HG03196 (cell line): Measurements from ENCODE around the gene MTHFD2.
"Not testable (repeated sequence)": the region's sequence is repeated elsewhere in the genome, so short reads cannot be mapped to it uniquely, and the experiment has no call there.

ENCODE experiments used
- ATAC-seq: cut with Tn5 transposase; IDR thresholded peaks from one replicate; pipeline ENCODE4 v1.9.1; 2021; ENCODE audit not compliant: unreplicated experiment

The MTHFD2 gene

DNA sequence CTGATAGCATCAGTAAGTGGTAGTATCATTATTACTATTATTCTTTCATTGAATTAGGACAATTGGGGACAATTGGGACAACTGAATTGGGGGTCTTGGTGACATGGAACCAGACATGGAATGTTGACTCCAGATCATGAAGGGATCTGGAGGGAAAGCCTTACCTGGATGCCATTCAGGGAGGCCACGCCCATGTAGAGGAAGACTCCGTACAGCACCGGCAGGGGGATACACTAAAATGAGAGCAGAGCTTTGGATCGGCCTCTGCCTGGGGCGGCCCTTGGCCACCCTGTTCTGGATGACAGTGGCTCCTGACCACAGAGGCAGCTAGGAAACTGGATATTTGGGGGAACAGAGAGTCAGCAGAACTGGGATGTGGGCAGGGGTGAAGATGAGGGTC, 29.2 kb downstream of the MTHFD2 start:
- no peak for ATAC-seq

GRCh38 chr2:74228772-74229171, 30.4 kb downstream of the MTHFD2 start:
- no peak for ATAC-seq

GRCh38 chr2:74229865-74230264, 31.4 kb downstream of the MTHFD2 start:
- ATAC-seq = not testable (repeated sequence)

GRCh38 chr2:74232426-74232825, 34.0 kb downstream of the MTHFD2 start:
- ATAC-seq = no peak

DNA sequence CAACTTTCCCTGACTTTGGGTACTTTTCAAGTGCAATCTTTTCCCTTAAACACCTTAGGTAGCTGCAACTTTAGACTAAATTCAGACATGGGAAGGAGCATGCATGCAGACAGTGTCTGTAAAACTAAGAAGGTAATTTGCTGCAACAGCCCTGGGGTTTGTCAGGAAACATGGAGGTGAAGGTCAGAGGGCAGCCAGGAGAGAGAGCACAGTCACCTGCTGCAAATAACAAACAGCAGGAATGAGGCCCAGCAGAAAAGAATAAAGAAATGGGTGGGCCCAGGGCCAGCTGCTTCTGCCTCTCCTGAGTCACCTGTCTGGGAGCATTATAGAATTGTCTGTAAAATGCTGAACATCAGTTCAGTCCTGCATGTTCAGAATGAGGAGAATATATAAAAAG, 35.2 kb downstream of the MTHFD2 start:
- no peak for ATAC-seq

- no peak for ATAC-seq
These were observed 36.6 kb downstream of the MTHFD2 start for GRCh38 chr2:74235041-74235440.

GRCh38 chr2:74238879-74239278, 40.5 kb downstream of the MTHFD2 start:
- no peak for ATAC-seq

- no peak for ATAC-seq
These were observed 40.9 kb downstream of the MTHFD2 start for GRCh38 chr2:74239346-74239745.

GRCh38 chr2:74242354-74243071, 44.1 kb downstream of the MTHFD2 start:
- ATAC-seq = no peak

GRCh38 chr2:74244286-74244685, 45.9 kb downstream of the MTHFD2 start:
- ATAC-seq = no peak

DNA sequence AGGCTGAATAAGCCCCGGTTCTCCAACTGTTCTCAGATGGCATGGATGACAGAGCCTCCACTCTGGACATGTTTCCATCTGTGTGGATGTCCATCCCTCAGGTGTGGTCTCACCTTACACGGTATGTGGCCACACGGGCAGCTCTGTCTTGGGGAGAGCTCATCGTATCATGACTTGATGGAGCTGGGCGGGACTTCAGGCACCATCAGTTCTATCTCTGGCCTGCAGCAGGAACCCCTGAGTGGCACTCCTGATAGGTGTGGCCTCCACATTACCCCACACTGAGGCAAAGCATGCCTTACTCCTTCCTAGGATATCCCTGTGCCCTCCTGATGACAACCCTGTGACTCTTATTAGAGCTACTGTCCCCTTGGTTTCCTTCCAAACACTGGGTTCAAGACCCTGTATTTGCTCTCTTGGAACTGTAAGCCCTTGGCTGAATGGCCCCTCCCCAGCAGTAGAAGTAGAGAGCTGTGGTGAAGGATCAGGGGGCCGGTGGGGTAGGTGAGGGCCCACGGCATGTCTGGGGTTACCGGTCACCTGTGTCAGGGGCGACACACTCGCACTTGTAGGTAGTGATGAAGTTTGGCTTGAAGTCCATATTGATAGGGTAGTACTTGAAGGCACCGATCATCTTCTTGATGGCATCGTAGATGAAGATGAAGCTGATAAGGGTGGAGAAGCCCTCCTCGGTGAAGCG, 48.2 kb downstream of the MTHFD2 start:
- ATAC-seq = no peak

DNA sequence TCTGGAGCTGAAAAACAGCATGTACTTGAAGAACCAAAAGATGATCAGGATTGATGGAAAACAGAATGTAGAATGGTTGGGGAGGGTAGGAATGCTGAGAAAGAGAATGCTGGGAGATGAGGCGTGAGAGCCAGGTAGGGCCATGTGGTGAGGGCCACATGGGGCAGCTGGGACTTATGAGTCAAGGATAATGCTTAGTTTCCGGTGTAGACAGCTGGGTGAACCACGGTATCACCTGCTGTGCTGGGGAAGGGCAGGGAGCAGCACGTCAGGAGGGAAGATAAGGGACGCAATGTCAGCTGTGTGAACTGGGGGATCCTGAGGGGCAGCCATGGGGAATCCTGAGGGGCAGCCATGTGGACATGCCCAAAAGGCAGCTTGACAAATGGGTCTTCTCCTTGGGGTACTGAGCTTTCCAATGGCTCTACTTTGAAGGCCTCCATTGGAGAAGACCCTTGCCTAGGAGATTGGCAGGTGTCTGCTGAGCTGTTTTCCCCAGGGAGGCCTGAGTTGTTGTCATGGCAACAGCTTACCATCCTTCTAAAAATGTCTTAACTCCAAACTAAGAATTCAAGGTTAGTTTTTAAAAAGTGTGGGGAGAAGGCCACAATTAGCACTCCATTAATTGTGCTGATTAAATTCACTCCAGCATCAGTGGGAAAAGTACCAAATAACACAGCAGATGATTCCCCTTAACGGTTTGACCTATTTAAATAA, 51.1 kb downstream of the MTHFD2 start:
- no peak for ATAC-seq

GRCh38 chr2:74250189-74250631, 51.8 kb downstream of the MTHFD2 start:
- ATAC-seq = no peak

GRCh38 chr2:74252036-74252435, 53.6 kb downstream of the MTHFD2 start:
- ATAC-seq = no peak

DNA sequence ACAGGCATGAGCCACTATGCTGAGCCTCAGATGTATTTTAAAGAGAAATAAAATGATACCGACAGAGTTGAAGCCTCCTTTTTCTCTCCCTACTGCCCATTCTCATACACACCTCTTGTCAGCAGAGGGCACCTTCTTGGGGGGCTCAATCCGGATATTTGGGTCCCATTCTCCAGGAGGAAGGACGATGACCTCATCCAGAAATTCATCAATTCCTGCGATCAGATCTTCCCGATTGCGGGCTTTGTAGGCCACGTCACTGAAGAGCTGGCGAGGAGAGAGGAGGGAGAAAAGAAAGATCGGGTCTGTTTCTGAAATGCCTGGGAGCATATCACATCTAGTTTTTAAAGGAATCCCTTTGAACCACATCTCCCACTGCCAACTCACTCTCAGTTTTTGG, 54.4 kb downstream of the MTHFD2 start:
- no peak for ATAC-seq

DNA sequence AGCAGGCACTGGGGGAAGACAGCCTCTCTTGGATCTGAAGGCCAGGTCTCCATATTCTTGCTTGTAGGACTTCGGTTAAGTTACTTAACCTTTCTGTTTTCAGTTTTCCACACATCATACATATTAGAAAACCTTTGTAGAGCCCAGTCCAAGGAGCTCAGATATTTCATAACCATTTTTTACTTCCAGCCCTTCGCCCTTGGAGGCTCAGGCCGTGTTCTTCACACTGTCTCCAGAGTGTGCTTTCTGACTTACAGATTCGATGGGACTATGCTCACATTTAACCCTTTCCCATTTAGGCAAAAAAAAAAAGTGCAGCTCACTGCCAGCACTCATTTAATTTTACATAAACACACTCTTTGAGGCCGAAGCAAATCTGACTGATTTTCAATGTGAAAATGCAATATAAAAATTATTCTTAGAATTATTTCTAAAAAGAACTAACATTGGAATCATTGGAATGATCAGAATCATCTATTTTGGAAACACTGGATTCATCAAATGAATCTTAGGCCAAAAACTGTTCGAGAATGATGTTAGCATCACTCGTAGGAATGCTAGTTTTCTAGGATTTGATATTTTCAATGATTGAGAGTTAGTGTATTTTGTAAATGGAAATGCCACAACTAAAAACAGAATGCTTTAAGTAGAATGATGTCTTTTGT, 55.0 kb downstream of the MTHFD2 start:
- ATAC-seq = no peak

- ATAC-seq = no peak
These were observed 55.5 kb downstream of the MTHFD2 start for GRCh38 chr2:74253971-74254310.

GRCh38 chr2:74255660-74256213, 57.3 kb downstream of the MTHFD2 start:
- no peak for ATAC-seq

DNA sequence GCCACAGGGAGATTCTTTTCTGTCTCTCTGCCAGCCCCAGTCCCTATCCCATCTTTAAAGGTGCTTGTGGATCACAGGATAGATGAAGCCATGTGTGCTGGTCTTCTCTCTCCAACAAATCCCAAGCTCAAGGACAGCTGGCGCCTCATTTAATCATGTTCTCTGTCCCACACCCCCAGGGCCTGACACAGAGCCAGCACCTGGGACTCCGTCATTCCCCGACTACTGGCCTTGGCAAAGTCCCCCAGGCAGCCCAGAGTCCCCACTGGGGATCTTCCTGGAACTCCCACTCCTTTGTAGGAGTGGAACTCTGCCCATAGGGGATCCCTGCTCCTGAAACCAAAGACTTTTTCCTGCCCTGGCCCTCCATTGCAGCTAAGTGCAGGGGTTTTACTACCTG, 60.8 kb downstream of the MTHFD2 start:
- no peak for ATAC-seq

DNA sequence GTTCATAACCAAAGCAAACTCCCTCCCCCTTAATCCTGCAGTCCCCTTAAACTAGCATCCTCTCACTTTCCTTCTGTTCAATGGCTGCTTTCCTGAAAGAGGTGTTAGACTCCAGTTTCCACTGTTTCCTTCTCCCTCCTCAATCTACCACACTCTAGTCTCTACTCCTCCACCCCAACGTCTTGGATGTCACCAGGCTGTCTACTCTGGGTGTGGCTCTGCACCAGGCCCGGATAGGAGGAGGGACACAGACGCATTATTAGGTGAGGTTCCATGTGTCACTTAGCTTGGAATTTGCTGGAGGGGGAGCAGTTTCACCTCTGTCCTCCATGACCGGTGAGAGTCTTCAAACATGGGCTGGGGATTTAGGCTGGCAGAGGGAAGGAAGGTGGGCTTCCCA, 61.3 kb downstream of the MTHFD2 start:
- ATAC-seq = no peak

DNA sequence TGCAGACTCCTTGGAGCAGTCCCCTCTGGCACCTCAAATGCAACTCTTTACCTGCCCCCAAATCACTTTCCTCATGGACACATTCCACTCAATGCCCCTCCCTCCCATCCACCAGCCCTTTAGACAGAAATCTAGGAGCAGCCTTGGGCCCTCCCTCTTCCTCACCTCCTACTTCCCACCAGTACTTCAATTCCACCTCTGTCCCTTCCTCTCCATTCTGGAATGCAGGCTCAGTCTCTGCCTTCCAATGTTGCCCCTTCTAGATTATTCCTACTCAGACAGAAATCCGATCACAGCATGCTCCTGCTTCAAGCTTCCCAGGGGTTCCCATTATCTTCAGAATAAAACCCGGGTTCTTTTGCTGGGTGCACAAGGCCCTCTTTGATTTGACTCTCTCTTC, 62.1 kb downstream of the MTHFD2 start:
- ATAC-seq = no peak
